GM23338 (cell line): ENCODE data around the gene COL4A1.

Source experiments
- CREB1 ChIP-seq: fragments of 250-450 bp; sonication (Bioruptor Pico); IDR thresholded peaks from 2 replicates; pipeline ENCODE4 v1.5.0; 2020; ENCODE audit warnings: low read depth, mild to moderate bottlenecking, moderate library complexity
- CTCF ChIP-seq, 2 experiments: fragments of 200-600 bp in 1 of 2; sonication (generic) in 1 of 2; conservative IDR thresholded peaks; 2 replicates each; pipeline versions ENCODE4 v1.5.1 to v1.6.1; 2016 to 2017; ENCODE audit warnings: antibody characterized with exemption in 2 of 2, low read depth in 2 of 2, mild to moderate bottlenecking in 2 of 2, moderate library complexity in 1 of 2
- ETS1 ChIP-seq: IDR thresholded peaks from 2 replicates; pipeline ENCODE4 v1.6.1; 2016; ENCODE audit warnings: antibody characterized with exemption
- EZH2 ChIP-seq: fragments of 200-600 bp; sonication (generic); IDR thresholded peaks from one replicate; pipeline ENCODE4 v1.8.0; 2017; ENCODE audit warnings: antibody characterized with exemption, mild to moderate bottlenecking, low read depth; ENCODE audit not compliant: unreplicated experiment
- EZH2phosphoT487 ChIP-seq: fragments of 200-600 bp; sonication (generic); IDR thresholded peaks from one replicate; pipeline ENCODE4 v1.8.1; 2018; ENCODE audit warnings: antibody characterized with exemption; ENCODE audit not compliant: unreplicated experiment
- JUNB ChIP-seq: IDR thresholded peaks from one replicate; pipeline ENCODE4 v1.6.1; 2016; ENCODE audit warnings: antibody characterized with exemption; ENCODE audit not compliant: unreplicated experiment
- NANOG ChIP-seq: IDR thresholded peaks from 2 replicates; pipeline ENCODE4 v1.6.1; 2016; ENCODE audit warnings: antibody characterized with exemption, borderline replicate concordance
- POLR2AphosphoS5 ChIP-seq: IDR thresholded peaks from 2 replicates; pipeline ENCODE4 v1.6.1; 2016; ENCODE audit warnings: antibody characterized with exemption, low read depth
- REST ChIP-seq: IDR thresholded peaks from one replicate; pipeline ENCODE4 v1.6.1; 2018; ENCODE audit warnings: antibody characterized with exemption; ENCODE audit not compliant: unreplicated experiment
- STAT1 ChIP-seq: IDR thresholded peaks from one replicate; pipeline ENCODE4 v1.6.1; 2016; ENCODE audit warnings: antibody characterized with exemption; ENCODE audit not compliant: unreplicated experiment
- ZNF114 ChIP-seq: fragments of 250-450 bp; sonication (Bioruptor Pico); IDR thresholded peaks from 2 replicates; pipeline ENCODE4 v1.5.0; 2020; ENCODE audit warnings: mild to moderate bottlenecking, moderate library complexity
- ZNF462 ChIP-seq: fragments of 250-450 bp; sonication (Bioruptor Pico); IDR thresholded peaks from 2 replicates; pipeline ENCODE4 v1.5.0; 2020; ENCODE audit warnings: mild to moderate bottlenecking, moderate library complexity

GRCh38 chr13:110195547-110196485, 111.1 kb downstream of the COL4A1 start:
- no peak for TF ChIP-seq CTCF (conservative IDR thresholded peaks at IDR 0.05; ENCODE audit: low read depth in 2 of 2)
- TF ChIP-seq POLR2AphosphoS5, result no peak
- TF ChIP-seq JUNB, result no peak
- TF ChIP-seq EZH2phosphoT487, result no peak
- TF ChIP-seq EZH2, result no peak
- TF ChIP-seq CREB1, result no peak
- no peak for TF ChIP-seq ETS1
- TF ChIP-seq REST, result no peak
- no peak for TF ChIP-seq STAT1
- TF ChIP-seq ZNF114 (CRISPR knock-in tag), result no peak
- no peak for TF ChIP-seq NANOG
- no peak for TF ChIP-seq ZNF462 (CRISPR knock-in tag)
